ENCODE measurements around the gene CCDC121.
A peak's percentile ranks its signal among the peaks of the same experiment; 100 is the strongest.

The CCDC121 gene

GRCh38 chr2:27628767-27629709 lies at the start of gene CCDC121, which contains the start of gene GPN1:
Gene CCDC121, minus strand, starts transcription at chr2:27629012. Its CDS starts 1,213 bp downstream, at chr2:27627799.
Gene GPN1, plus strand, starts transcription at chr2:27629050. Its CDS starts 9 bp downstream, at chr2:27629059.
- DNase-seq = peak; percentile 87

- no peak for DNase-seq
These were observed 44.1 kb upstream of the CCDC121 start for GRCh38 chr2:27672723-27673486.

GRCh38 chr2:27671235-27671634 lies 42.4 kb upstream of the CCDC121 start:
- DNase-seq = no peak

- DNase-seq = no peak
These were observed 38.6 kb upstream of the CCDC121 start for GRCh38 chr2:27667446-27667845.

GRCh38 chr2:27664622-27665363 lies 36.0 kb upstream of the CCDC121 start:
- DNase-seq = no peak

- no peak for DNase-seq
These were observed 35.4 kb upstream of the CCDC121 start for GRCh38 chr2:27664154-27664574.

GRCh38 chr2:27663285-27664153 lies 34.7 kb upstream of the CCDC121 start, which contains the start of the genes SLC4A1AP and SUPT7L:
Gene SLC4A1AP, plus strand, starts transcription at chr2:27663889. Its CDS starts 26 bp downstream, at chr2:27663915.
Gene SUPT7L, minus strand, starts transcription at chr2:27663614. Its CDS starts 1,422 bp downstream, at chr2:27662192.
- DNase-seq = peak; percentile 50

GRCh38 chr2:27661371-27661770 lies 32.6 kb upstream of the CCDC121 start:
- no peak for DNase-seq

- DNase-seq = no peak
These were observed 26.5 kb upstream of the CCDC121 start for GRCh38 chr2:27655155-27655951.

- no peak for DNase-seq
These were observed 24.6 kb upstream of the CCDC121 start for GRCh38 chr2:27653397-27653796.

GRCh38 chr2:27652790-27653189 lies 24.0 kb upstream of the CCDC121 start:
- DNase-seq = no peak

- no peak for DNase-seq
These were observed 23.5 kb upstream of the CCDC121 start for GRCh38 chr2:27652341-27652740.

- DNase-seq = no peak
These were observed 22.2 kb upstream of the CCDC121 start for GRCh38 chr2:27651056-27651455.

- DNase-seq = no peak
These were observed 18.9 kb upstream of the CCDC121 start for GRCh38 chr2:27647737-27648136.

- no peak for DNase-seq
These were observed 18.5 kb upstream of the CCDC121 start for GRCh38 chr2:27647289-27647688.

GRCh38 chr2:27645197-27645596 lies 16.4 kb upstream of the CCDC121 start:
- DNase-seq = no peak

GRCh38 chr2:27640722-27641245 lies 12.0 kb upstream of the CCDC121 start:
- DNase-seq = no peak

- DNase-seq = no peak
These were observed 9.9 kb upstream of the CCDC121 start for GRCh38 chr2:27638709-27639108.

- DNase-seq = no peak
These were observed 9.3 kb upstream of the CCDC121 start for GRCh38 chr2:27638037-27638637.

GRCh38 chr2:27636766-27637165 lies 8.0 kb upstream of the CCDC121 start:
- DNase-seq = no peak

Measured in NK-92 treated with Interleukin-12 subunit alpha and Interleukin-12 subunit beta, amount 100 ng/mL, for 24 hours (cell line).